HCT116 (cell line): ENCODE data around the gene LINC00237. TPM values are rescaled to one million over a fixed set of nuclear protein-coding genes. Genes with fewer than 3 reads are reported as not detected.

ENCODE experiments used
- ATAC-seq: fragments of 200-7000 bp; cut with Tn5 transposase; 2 replicates; pipeline ENCODE4 v1.9.1; 2020; ENCODE audit warnings: mild to moderate bottlenecking, moderate library complexity
- BruUV-seq: library from RNA; stranded (reverse); fragments of 400-500 nt; replicated peaks from 2 replicates; lab custom pipeline; 2021; lab: Mats Ljungman, UMichigan
- CTCF ChIA-PET: fragments of 300-600 bp; sonication (Branson Sonifier 250); formaldehyde crosslinking; loops from one replicate; lab custom pipeline; 2021; ENCODE audit warnings: antibody characterized with exemption; lab: Charles Lee
- POLR2A ChIA-PET: fragments of 300-600, 350-600 bp; sonication (Branson Sonifier 250); formaldehyde crosslinking; loops from one replicate; lab custom pipeline; 2021; ENCODE audit warnings: antibody characterized with exemption; lab: Charles Lee
- RAD21 ChIA-PET, 2 experiments: fragments of 300-600 bp; sonication (Branson Sonifier 250); formaldehyde crosslinking; loops; one replicate each; lab custom pipeline; 2023; ENCODE audit warnings: low total read pairs in 2 of 2; ENCODE audit not compliant: uncharacterized antibody in 2 of 2, unreplicated experiment in 2 of 2, low non-redundant PET in 1 of 2; lab: Charles Lee
- DNase-seq: peaks from one replicate; pipeline ENCODE4 v3.0.0-alpha.2; 2010; ENCODE audit warnings: low read depth, low spot score
- H2AFZ ChIP-seq: fragments of 200-600 bp; shearing (Covaris generic), sonication (generic); 2 replicates; pipeline ENCODE4 v1.6.1; 2017; ENCODE audit warnings: low read depth, mixed run types, mixed read lengths, antibody characterized with exemption, low read length; ENCODE audit not compliant: poor library complexity, severe bottlenecking
- H3K27ac ChIP-seq: 2 replicates; pipeline ENCODE4 v1.5.1; 2012; ENCODE audit warnings: low read depth, low read length
- H3K27me3 ChIP-seq: fragments of 200-600 bp; sonication (generic); 2 replicates; pipeline ENCODE4 v1.6.1; 2016; ENCODE audit warnings: mixed run types, low read length, mixed read lengths; ENCODE audit not compliant: insufficient read depth
- H3K36me3 ChIP-seq, 2 experiments: fragments of 200-500 bp in 1 of 2; fragments of 200-600 bp in 1 of 2; sonication (Bioruptor generic) in 1 of 2; sonication (generic) in 1 of 2; 2 replicates each; pipeline versions ENCODE4 v1.5.1 to v1.6.1; 2014 to 2016; ENCODE audit warnings: low read length in 2 of 2, inconsistent platforms in 1 of 2, mixed read lengths in 1 of 2, mixed run types in 1 of 2; ENCODE audit not compliant: insufficient read depth in 2 of 2, control insufficient read depth in 1 of 2
- H3K4me1 ChIP-seq, 2 experiments: fragments of 200-600 bp in 1 of 2; sonication (generic) in 1 of 2; 2 replicates each; pipeline versions ENCODE4 v1.5.1 to v1.6.1; 2012 to 2017; ENCODE audit warnings: low read length in 2 of 2, inconsistent platforms in 1 of 2, mild to moderate bottlenecking in 1 of 2, mixed read lengths in 1 of 2, mixed run types in 1 of 2, moderate library complexity in 1 of 2; ENCODE audit not compliant: insufficient read depth in 2 of 2, control insufficient read depth in 1 of 2
- H3K4me2 ChIP-seq: fragments of 200-600 bp; sonication (generic); 2 replicates; pipeline ENCODE4 v1.6.1; 2017; ENCODE audit warnings: mixed run types, low read length, mixed read lengths
- H3K4me3 ChIP-seq, 2 experiments: fragments of 200-600 bp in 1 of 2; sonication (generic) in 1 of 2; replicated peaks in 1 of 2; 2 replicates each; pipeline ENCODE4 v1.5.1; 2011 to 2016; ENCODE audit warnings: low read length in 2 of 2, control low read depth in 1 of 2, low read depth in 1 of 2, mild to moderate bottlenecking in 1 of 2, mixed read lengths in 1 of 2, mixed run types in 1 of 2
- H3K79me2 ChIP-seq: fragments of 200-600 bp; sonication (generic); 2 replicates; pipeline ENCODE4 v1.6.1; 2017; ENCODE audit warnings: mild to moderate bottlenecking, mixed run types, low read length, moderate library complexity, mixed read lengths; ENCODE audit not compliant: insufficient read depth
- H3K9ac ChIP-seq: fragments of 200-600 bp; sonication (generic); 2 replicates; pipeline ENCODE4 v1.6.1; 2016; ENCODE audit warnings: low read length, mixed read lengths
- H3K9me2 ChIP-seq: fragments of 200-600 bp; sonication (generic), shearing (Covaris generic); 2 replicates; pipeline ENCODE4 v1.6.1; 2017; ENCODE audit warnings: mixed run types, mild to moderate bottlenecking, moderate library complexity; ENCODE audit not compliant: insufficient read depth
- H3K9me3 ChIP-seq, 2 experiments: fragments of 200-500 bp in 1 of 2; fragments of 200-600 bp in 1 of 2; sonication (Bioruptor generic) in 1 of 2; sonication (generic) in 1 of 2; 2 replicates each; pipeline ENCODE4 v1.6.1; 2014 to 2017; ENCODE audit warnings: low read length in 2 of 2, mixed read lengths in 2 of 2, inconsistent platforms in 1 of 2, low read depth in 1 of 2, mild to moderate bottlenecking in 1 of 2, mixed run types in 1 of 2, moderate library complexity in 1 of 2; ENCODE audit not compliant: control insufficient read depth in 1 of 2, insufficient read depth in 1 of 2
- H4K20me1 ChIP-seq: fragments of 200-600 bp; sonication (generic), shearing (Covaris generic); 2 replicates; pipeline ENCODE4 v1.6.1; 2017; ENCODE audit warnings: mixed run types, mild to moderate bottlenecking, moderate library complexity; ENCODE audit not compliant: insufficient read depth
- ATF3 ChIP-seq: IDR thresholded peaks from 2 replicates; pipeline ENCODE4 v1.6.1; 2012
- CBX3 ChIP-seq: IDR thresholded peaks from 2 replicates; pipeline ENCODE4 v1.6.1; 2012; ENCODE audit warnings: low read depth
- CEBPB ChIP-seq: IDR thresholded peaks from 2 replicates; pipeline ENCODE4 v1.6.1; 2012; ENCODE audit warnings: low read depth
- CTCF ChIP-seq, 3 experiments: fragments of 200-600 bp in 1 of 3; sonication (generic) in 1 of 3; IDR thresholded peaks in 2 of 3; conservative IDR thresholded peaks in 1 of 3; 2 replicates each; pipeline ENCODE4 v1.5.1; 2012 to 2017; ENCODE audit warnings: low read depth in 2 of 3, low read length in 2 of 3, antibody characterized with exemption in 1 of 3, borderline replicate concordance in 1 of 3, control low read depth in 1 of 3, mild to moderate bottlenecking in 1 of 3, mixed read lengths in 1 of 3, mixed run types in 1 of 3, moderate library complexity in 1 of 3; ENCODE audit not compliant: insufficient read depth in 1 of 3
- EGR1 ChIP-seq: IDR thresholded peaks from 2 replicates; pipeline ENCODE4 v1.6.1; 2012; ENCODE audit warnings: low read depth
- ELF1 ChIP-seq: IDR thresholded peaks from 2 replicates; pipeline ENCODE4 v1.6.1; 2012; ENCODE audit warnings: low read depth, borderline replicate concordance
- EZH2 ChIP-seq: fragments of 200-600 bp; sonication (generic); IDR thresholded peaks from 2 replicates; pipeline ENCODE4 v1.6.1; 2017; ENCODE audit warnings: antibody characterized with exemption, mixed run types
- EZH2phosphoT487 ChIP-seq: fragments of 200-600 bp; IDR thresholded peaks from 2 replicates; pipeline ENCODE4 v1.6.1; 2018; ENCODE audit warnings: antibody characterized with exemption, borderline replicate concordance
- FOSL1 ChIP-seq: IDR thresholded peaks from 2 replicates; pipeline ENCODE4 v1.6.1; 2012; ENCODE audit warnings: low read depth
- JUND ChIP-seq: IDR thresholded peaks from 2 replicates; pipeline ENCODE4 v1.6.1; 2012
- POLR2A ChIP-seq: IDR thresholded peaks from 2 replicates; pipeline ENCODE4 v1.7.0; 2011; ENCODE audit warnings: borderline replicate concordance; ENCODE audit not compliant: insufficient read depth, insufficient read length; ENCODE audit errors: extremely low read depth
- RAD21 ChIP-seq: IDR thresholded peaks from 2 replicates; pipeline ENCODE4 v1.6.1; 2012; ENCODE audit warnings: low read depth, mild to moderate bottlenecking
- SIN3A ChIP-seq: IDR thresholded peaks from 2 replicates; pipeline ENCODE4 v1.6.1; 2012; ENCODE audit warnings: low read depth
- SP1 ChIP-seq: IDR thresholded peaks from 2 replicates; pipeline ENCODE4 v1.6.1; 2012; ENCODE audit warnings: low read depth
- SRF ChIP-seq: IDR thresholded peaks from 2 replicates; pipeline ENCODE4 v1.6.1; 2012; ENCODE audit warnings: low read depth
- TCF7L2 ChIP-seq: IDR thresholded peaks from 2 replicates; pipeline ENCODE4 v1.7.0; 2011; ENCODE audit warnings: borderline replicate concordance, inconsistent platforms; ENCODE audit not compliant: insufficient read depth, insufficient read length; ENCODE audit errors: extremely low read depth
- YY1 ChIP-seq: IDR thresholded peaks from 2 replicates; pipeline ENCODE4 v1.6.1; 2011; ENCODE audit warnings: low read length, low read depth, moderate library complexity, mild to moderate bottlenecking; ENCODE audit not compliant: insufficient replicate concordance; ENCODE audit errors: extremely low read depth
- ZBTB33 ChIP-seq: IDR thresholded peaks from 2 replicates; pipeline ENCODE4 v1.6.1; 2011; ENCODE audit warnings: mild to moderate bottlenecking, low read length, moderate library complexity; ENCODE audit not compliant: insufficient replicate concordance; ENCODE audit errors: extremely low read depth
- ZFX ChIP-seq: fragments of 450-650 bp; IDR thresholded peaks from 2 replicates; pipeline ENCODE4 v1.6.1; 2017
- ZNF274 ChIP-seq: fragments of 200-500 bp; sonication (Bioruptor generic); IDR thresholded peaks from 2 replicates; pipeline ENCODE4 v1.6.1; 2014; ENCODE audit warnings: mild to moderate bottlenecking, low read depth, low read length, inconsistent platforms
- intact Hi-C: fragments of 100-400 bp; cut with micrococcal nuclease; formaldehyde crosslinking; loops from 2 replicates; pipeline ENCODE4 v1.10.0; 2022
- total RNA-seq: library from RNA; stranded (reverse); gene quantifications from one replicate; pipeline ENCODE4 v1.2.1, GENCODE V29; 2021; ENCODE audit not compliant: unreplicated experiment

LINC00237 gene
- total RNA-seq, 1 experiment from 2014 or later: not detected

- CTCF ChIA-PET: no interaction called here
- H3K27ac ChIP-seq: no peak overlapping the region
- no peak for DNase-seq
Measured at GRCh38 chr20:21134883-21135493, 28.8 kb upstream of the LINC00237 start.

More at GRCh38 chr20:21134883-21135493, 28.8 kb upstream of the LINC00237 start:
- intact Hi-C loops: no loop called here
- Histone ChIP-seq H2AFZ (no peak overlapping the region), H3K4me1 (no peaks in the 10 kb centered on the region), H4K20me1 (no peaks in the 10 kb centered on the region), H3K4me2 (no peak overlapping the region), H3K9me3 (no peaks in the 10 kb centered on the region), H3K36me3 (0 out of 4 replicates have a peak, but pooled peaks cover 0 to 3% of the 10 kb centered on the region in 2 experiments), H3K9ac (no peak overlapping the region), H3K27me3 (no peaks in the 10 kb centered on the region), H3K79me2 (no peaks in the 10 kb centered on the region), H3K4me3 (no peak overlapping the region), H3K9me2 (no peaks in the 10 kb centered on the region)
- ATAC-seq: no peak
- RAD21 ChIA-PET: no interaction called here
- TF ChIP-seq ZBTB33: no peak
- no peak for TF ChIP-seq EZH2phosphoT487
- no peak for TF ChIP-seq TCF7L2
- TF ChIP-seq EGR1: no peak
- TF ChIP-seq CTCF (IDR thresholded peaks at IDR 0.05 in 2 of 3, conservative IDR thresholded peaks at IDR 0.05 in 1 of 3; ENCODE audit: borderline replicate concordance in 1 of 3, insufficient read depth in 1 of 3, low read depth in 2 of 3, low read length in 2 of 3): no peak
- no peak for TF ChIP-seq SIN3A
- no peak for TF ChIP-seq ZFX
- no peak for TF ChIP-seq EZH2
- no peak for TF ChIP-seq JUND
- TF ChIP-seq FOSL1: no peak
- TF ChIP-seq CEBPB: no peak
- no peak for TF ChIP-seq RAD21
- no peak for TF ChIP-seq ATF3
- TF ChIP-seq POLR2A: no peak
- no peak for TF ChIP-seq ELF1
- no peak for TF ChIP-seq ZNF274
- TF ChIP-seq YY1: no peak
- TF ChIP-seq SRF: no peak
- TF ChIP-seq CBX3: no peak
- TF ChIP-seq SP1: no peak
- BruUV-seq: no TSS peak
- POLR2A ChIA-PET: interaction anchor here (0.9 kb wide), 1 partner anchor 9 kb away, joined by 3 read pairs; the partner anchor contains the start of gene KIZ
